ENCODE results near the gene MTRFR.

The MTRFR gene

GRCh38 chr12:123269896-123270213 is 36.6 kb downstream of the MTRFR start:
- H3K27ac ChIP-seq (ENCODE audit: insufficient read depth, low read length, poor library complexity, severe bottlenecking), result peak overlapping the region; percentile 11

GRCh38 chr12:123270214-123271000 is 37.2 kb downstream of the MTRFR start:
- H3K27me3 ChIP-seq (replicated peaks; ENCODE audit: control insufficient read depth, insufficient read depth, low read length, poor library complexity, severe bottlenecking), result no peaks in the 10 kb centered on the region
- H3K36me3 ChIP-seq (ENCODE audit: control insufficient read depth, insufficient read depth, low read length), result no peaks in the 10 kb centered on the region
- DNase-seq, result no peak
- no peaks in the 10 kb centered on the region for H3K9me3 ChIP-seq (ENCODE audit: control insufficient read depth, low read length)
- no peak overlapping the region for H3K27ac ChIP-seq (ENCODE audit: insufficient read depth, low read length, poor library complexity, severe bottlenecking)
- H3K4me3 ChIP-seq (ENCODE audit: insufficient read depth, low read depth, low read length, poor library complexity, severe bottlenecking), result peak overlapping the region; percentile 62
- peaks cover 9% of the 10 kb centered on the region for H3K4me1 ChIP-seq (ENCODE audit: control insufficient read depth, insufficient read depth, low read length, poor library complexity, severe bottlenecking)

More at GRCh38 chr12:123269896-123270213, 36.6 kb downstream of the MTRFR start:
- Histone ChIP-seq H3K9me3 (ENCODE audit: control insufficient read depth, low read length) (no peaks in the 10 kb centered on the region), H3K36me3 (ENCODE audit: control insufficient read depth, insufficient read depth, low read length) (no peaks in the 10 kb centered on the region), H3K4me3 (ENCODE audit: insufficient read depth, low read depth, low read length, poor library complexity, severe bottlenecking) (peak overlapping the region; percentile 62), H3K27me3 (replicated peaks; ENCODE audit: control insufficient read depth, insufficient read depth, low read length, poor library complexity, severe bottlenecking) (no peaks in the 10 kb centered on the region), H3K4me1 (ENCODE audit: control insufficient read depth, insufficient read depth, low read length, poor library complexity, severe bottlenecking) (peaks cover 9% of the 10 kb centered on the region)
- no peak for DNase-seq

DNA sequence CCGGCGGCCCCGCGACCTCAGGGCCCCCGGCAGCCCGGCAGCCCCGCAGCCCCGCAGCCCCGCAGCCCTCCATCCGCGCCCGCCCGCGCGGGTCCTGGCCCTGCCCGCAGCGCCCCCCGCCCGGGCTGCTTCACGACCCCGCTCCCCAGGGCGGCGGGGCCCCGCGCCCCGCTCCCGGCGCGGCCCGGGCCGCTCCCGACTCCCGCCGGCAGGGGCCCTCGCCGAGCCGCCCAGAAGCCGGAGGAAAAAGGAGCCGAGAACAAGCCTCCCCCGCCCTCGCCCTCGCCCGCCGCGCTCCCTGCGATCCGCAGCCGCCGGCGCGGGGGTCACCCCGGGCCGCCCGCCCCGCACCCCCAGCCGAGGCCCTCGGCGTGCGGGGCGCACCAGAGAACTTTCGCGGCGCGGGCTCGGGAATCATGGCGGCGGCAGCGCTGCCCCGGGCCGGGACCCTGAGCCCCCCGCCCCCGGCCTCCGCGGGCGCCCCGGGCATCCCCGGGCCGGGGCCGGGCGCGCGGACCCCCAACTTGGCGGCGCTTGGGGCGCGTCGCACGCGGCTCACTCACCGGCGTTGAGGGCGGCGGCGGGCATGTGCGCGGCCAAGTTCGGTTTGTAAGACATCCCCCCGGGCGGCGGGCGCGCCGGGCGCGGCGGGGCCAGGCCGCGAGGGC is 37.9 kb downstream of the MTRFR start:
- H3K27ac ChIP-seq (ENCODE audit: insufficient read depth, low read length, poor library complexity, severe bottlenecking), result no peak overlapping the region
- peak; percentile 50 to 60 (median 51) for DNase-seq
- H3K4me3 ChIP-seq (ENCODE audit: insufficient read depth, low read depth, low read length, poor library complexity, severe bottlenecking), result peak overlapping the region; percentile 62
- no peaks in the 10 kb centered on the region for H3K27me3 ChIP-seq (replicated peaks; ENCODE audit: control insufficient read depth, insufficient read depth, low read length, poor library complexity, severe bottlenecking)
- no peaks in the 10 kb centered on the region for H3K9me3 ChIP-seq (ENCODE audit: control insufficient read depth, low read length)
- no peaks in the 10 kb centered on the region for H3K36me3 ChIP-seq (ENCODE audit: control insufficient read depth, insufficient read depth, low read length)
- peaks cover 9% of the 10 kb centered on the region for H3K4me1 ChIP-seq (ENCODE audit: control insufficient read depth, insufficient read depth, low read length, poor library complexity, severe bottlenecking)

DNA sequence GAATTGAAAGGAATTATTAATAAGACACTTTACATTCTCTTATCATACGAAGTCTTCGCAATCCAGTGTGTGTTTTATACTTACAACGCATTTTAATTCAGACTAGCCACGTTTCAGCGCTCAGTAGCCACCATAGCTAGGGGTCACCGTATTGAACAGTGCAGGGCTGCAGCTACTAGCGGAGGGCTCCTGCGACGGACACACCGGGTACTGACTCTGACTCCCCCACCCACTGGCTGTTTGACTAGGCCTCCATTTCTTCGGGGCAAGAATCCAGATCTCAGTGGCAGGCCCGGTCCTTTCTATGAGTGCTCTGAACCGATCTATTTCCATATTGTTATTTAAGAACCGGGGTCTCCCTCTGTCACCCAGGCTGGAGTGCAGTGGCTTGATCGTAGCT is 39.9 kb downstream of the MTRFR start:
- Histone ChIP-seq H3K9me3 (ENCODE audit: control insufficient read depth, low read length) (no peaks in the 10 kb centered on the region), H3K27me3 (replicated peaks; ENCODE audit: control insufficient read depth, insufficient read depth, low read length, poor library complexity, severe bottlenecking) (no peaks in the 10 kb centered on the region), H3K36me3 (ENCODE audit: control insufficient read depth, insufficient read depth, low read length) (no peaks in the 10 kb centered on the region), H3K4me3 (ENCODE audit: insufficient read depth, low read depth, low read length, poor library complexity, severe bottlenecking) (no peak overlapping the region), H3K4me1 (ENCODE audit: control insufficient read depth, insufficient read depth, low read length, poor library complexity, severe bottlenecking) (peaks cover 9% of the 10 kb centered on the region), H3K27ac (ENCODE audit: insufficient read depth, low read length, poor library complexity, severe bottlenecking) (no peak overlapping the region)
- DNase-seq, result no peak

DNA sequence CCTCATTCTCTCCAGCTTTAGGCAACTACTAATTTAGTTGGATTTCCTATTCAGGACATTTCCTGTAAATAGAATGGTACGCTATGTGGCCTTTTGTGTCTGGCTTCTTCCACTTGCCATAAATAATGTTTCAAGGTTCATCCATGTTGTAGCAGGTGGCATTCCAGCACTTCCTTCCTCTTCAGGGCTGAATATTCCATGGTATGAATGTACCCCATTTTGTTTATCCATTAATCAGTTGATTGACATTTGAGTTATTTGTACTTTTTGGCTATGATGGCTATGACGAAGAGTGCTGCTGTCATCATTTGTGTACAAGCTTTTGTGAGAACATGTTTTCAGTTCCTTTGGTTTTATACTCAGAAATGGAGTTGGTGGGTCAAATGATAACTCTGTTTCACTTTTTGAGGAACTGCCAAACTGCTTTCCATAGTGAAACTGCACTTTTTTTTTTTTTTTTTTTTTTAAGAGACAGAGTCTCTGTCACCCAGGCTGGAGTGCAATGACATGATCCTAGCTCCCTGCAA is 44.9 kb downstream of the MTRFR start:
- DNase-seq, result no peak
- Histone ChIP-seq H3K4me3 (ENCODE audit: insufficient read depth, low read depth, low read length, poor library complexity, severe bottlenecking) (no peak overlapping the region), H3K27me3 (replicated peaks; ENCODE audit: control insufficient read depth, insufficient read depth, low read length, poor library complexity, severe bottlenecking) (no peaks in the 10 kb centered on the region), H3K36me3 (ENCODE audit: control insufficient read depth, insufficient read depth, low read length) (no peaks in the 10 kb centered on the region), H3K4me1 (ENCODE audit: control insufficient read depth, insufficient read depth, low read length, poor library complexity, severe bottlenecking) (no peaks in the 10 kb centered on the region), H3K9me3 (ENCODE audit: control insufficient read depth, low read length) (no peaks in the 10 kb centered on the region), H3K27ac (ENCODE audit: insufficient read depth, low read length, poor library complexity, severe bottlenecking) (no peak overlapping the region)

GRCh38 chr12:123280971-123281370 is 47.7 kb downstream of the MTRFR start:
- DNase-seq, result no peak
- Histone ChIP-seq H3K27ac (ENCODE audit: insufficient read depth, low read length, poor library complexity, severe bottlenecking) (no peak overlapping the region), H3K36me3 (ENCODE audit: control insufficient read depth, insufficient read depth, low read length) (no peaks in the 10 kb centered on the region), H3K27me3 (replicated peaks; ENCODE audit: control insufficient read depth, insufficient read depth, low read length, poor library complexity, severe bottlenecking) (no peaks in the 10 kb centered on the region), H3K4me3 (ENCODE audit: insufficient read depth, low read depth, low read length, poor library complexity, severe bottlenecking) (no peak overlapping the region), H3K4me1 (ENCODE audit: control insufficient read depth, insufficient read depth, low read length, poor library complexity, severe bottlenecking) (no peaks in the 10 kb centered on the region), H3K9me3 (ENCODE audit: control insufficient read depth, low read length) (no peaks in the 10 kb centered on the region)

GRCh38 chr12:123282111-123282510 is 48.9 kb downstream of the MTRFR start:
- Histone ChIP-seq H3K36me3 (ENCODE audit: control insufficient read depth, insufficient read depth, low read length) (no peaks in the 10 kb centered on the region), H3K27me3 (replicated peaks; ENCODE audit: control insufficient read depth, insufficient read depth, low read length, poor library complexity, severe bottlenecking) (no peaks in the 10 kb centered on the region), H3K4me1 (ENCODE audit: control insufficient read depth, insufficient read depth, low read length, poor library complexity, severe bottlenecking) (no peaks in the 10 kb centered on the region), H3K9me3 (ENCODE audit: control insufficient read depth, low read length) (no peaks in the 10 kb centered on the region), H3K4me3 (ENCODE audit: insufficient read depth, low read depth, low read length, poor library complexity, severe bottlenecking) (no peak overlapping the region), H3K27ac (ENCODE audit: insufficient read depth, low read length, poor library complexity, severe bottlenecking) (no peak overlapping the region)
- DNase-seq, result no peak

GRCh38 chr12:123283461-123283860 is 50.2 kb downstream of the MTRFR start:
- no peak overlapping the region for H3K27ac ChIP-seq (ENCODE audit: insufficient read depth, low read length, poor library complexity, severe bottlenecking)
- no peaks in the 10 kb centered on the region for H3K36me3 ChIP-seq (ENCODE audit: control insufficient read depth, insufficient read depth, low read length)
- no peaks in the 10 kb centered on the region for H3K27me3 ChIP-seq (replicated peaks; ENCODE audit: control insufficient read depth, insufficient read depth, low read length, poor library complexity, severe bottlenecking)
- H3K9me3 ChIP-seq (ENCODE audit: control insufficient read depth, low read length), result no peaks in the 10 kb centered on the region
- no peak for DNase-seq
- H3K4me1 ChIP-seq (ENCODE audit: control insufficient read depth, insufficient read depth, low read length, poor library complexity, severe bottlenecking), result no peaks in the 10 kb centered on the region
- no peak overlapping the region for H3K4me3 ChIP-seq (ENCODE audit: insufficient read depth, low read depth, low read length, poor library complexity, severe bottlenecking)

DNA sequence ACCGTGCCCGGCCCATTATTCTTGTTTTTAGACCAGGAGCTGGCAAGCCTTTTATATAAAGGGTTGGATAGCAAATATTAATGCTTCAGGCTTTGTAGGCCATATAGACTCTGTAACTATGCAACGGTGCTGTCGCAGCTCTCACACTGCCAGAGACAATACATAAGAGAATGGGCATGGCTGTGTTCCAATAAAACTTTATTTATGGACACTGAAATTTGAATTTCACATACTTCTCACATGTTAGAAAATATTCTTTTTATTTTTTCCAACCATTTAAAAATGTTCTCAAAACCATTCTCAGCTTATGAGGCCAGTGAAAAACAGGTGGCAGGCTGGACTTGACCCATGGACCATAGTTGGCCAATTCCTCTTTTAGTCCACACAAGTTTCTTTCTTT is 51.4 kb downstream of the MTRFR start:
- Histone ChIP-seq H3K4me3 (ENCODE audit: insufficient read depth, low read depth, low read length, poor library complexity, severe bottlenecking) (no peak overlapping the region), H3K9me3 (ENCODE audit: control insufficient read depth, low read length) (no peaks in the 10 kb centered on the region)

GRCh38 chr12:123286652-123287373 is 53.6 kb downstream of the MTRFR start:
- Histone ChIP-seq H3K27me3 (replicated peaks; ENCODE audit: control insufficient read depth, insufficient read depth, low read length, poor library complexity, severe bottlenecking) (no peaks in the 10 kb centered on the region), H3K27ac (ENCODE audit: insufficient read depth, low read length, poor library complexity, severe bottlenecking) (no peak overlapping the region), H3K4me1 (ENCODE audit: control insufficient read depth, insufficient read depth, low read length, poor library complexity, severe bottlenecking) (no peaks in the 10 kb centered on the region), H3K9me3 (ENCODE audit: control insufficient read depth, low read length) (no peaks in the 10 kb centered on the region), H3K4me3 (ENCODE audit: insufficient read depth, low read depth, low read length, poor library complexity, severe bottlenecking) (no peak overlapping the region), H3K36me3 (ENCODE audit: control insufficient read depth, insufficient read depth, low read length) (peaks cover 7% of the 10 kb centered on the region)
- DNase-seq, result no peak

More for the DNA sequence above, 51.4 kb downstream of the MTRFR start:
- H3K36me3 ChIP-seq (ENCODE audit: control insufficient read depth, insufficient read depth, low read length), result no peaks in the 10 kb centered on the region
- no peaks in the 10 kb centered on the region for H3K27me3 ChIP-seq (replicated peaks; ENCODE audit: control insufficient read depth, insufficient read depth, low read length, poor library complexity, severe bottlenecking)
- no peak for DNase-seq
- H3K27ac ChIP-seq (ENCODE audit: insufficient read depth, low read length, poor library complexity, severe bottlenecking), result no peak overlapping the region
- no peaks in the 10 kb centered on the region for H3K4me1 ChIP-seq (ENCODE audit: control insufficient read depth, insufficient read depth, low read length, poor library complexity, severe bottlenecking)
